ENCODE results near the gene C5orf34. TPM values are rescaled to one million over a fixed set of nuclear protein-coding genes. Genes with fewer than 3 reads are reported as not detected.
"Not testable (repeated sequence)": the region's sequence is repeated elsewhere in the genome, so short reads cannot be mapped to it uniquely, and the experiment has no call there.

The C5orf34 gene
- total RNA-seq, 4 donors from 2014 or later, result 0.42 to 2.1 (median 1.6) TPM

DNA sequence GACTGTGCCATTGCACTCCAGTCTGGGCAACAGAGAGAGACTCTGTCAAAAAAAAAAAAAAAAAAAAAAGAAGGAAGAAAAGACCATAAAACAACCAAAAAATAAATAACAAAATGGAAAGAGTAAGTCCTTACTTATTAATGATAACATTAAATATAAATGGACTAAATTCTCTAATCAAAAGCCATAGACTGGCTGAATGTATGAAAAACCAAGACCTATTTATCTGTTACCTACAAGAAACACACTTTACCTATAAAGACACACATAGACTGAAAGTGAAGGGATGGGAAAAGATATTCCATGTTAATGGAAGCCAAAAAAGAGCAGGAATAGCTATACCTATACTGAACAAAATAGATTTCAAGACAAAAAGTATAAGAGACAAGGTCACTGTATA is 47.8 kb downstream of the C5orf34 start:
- TF ChIP-seq, protein P1, sequence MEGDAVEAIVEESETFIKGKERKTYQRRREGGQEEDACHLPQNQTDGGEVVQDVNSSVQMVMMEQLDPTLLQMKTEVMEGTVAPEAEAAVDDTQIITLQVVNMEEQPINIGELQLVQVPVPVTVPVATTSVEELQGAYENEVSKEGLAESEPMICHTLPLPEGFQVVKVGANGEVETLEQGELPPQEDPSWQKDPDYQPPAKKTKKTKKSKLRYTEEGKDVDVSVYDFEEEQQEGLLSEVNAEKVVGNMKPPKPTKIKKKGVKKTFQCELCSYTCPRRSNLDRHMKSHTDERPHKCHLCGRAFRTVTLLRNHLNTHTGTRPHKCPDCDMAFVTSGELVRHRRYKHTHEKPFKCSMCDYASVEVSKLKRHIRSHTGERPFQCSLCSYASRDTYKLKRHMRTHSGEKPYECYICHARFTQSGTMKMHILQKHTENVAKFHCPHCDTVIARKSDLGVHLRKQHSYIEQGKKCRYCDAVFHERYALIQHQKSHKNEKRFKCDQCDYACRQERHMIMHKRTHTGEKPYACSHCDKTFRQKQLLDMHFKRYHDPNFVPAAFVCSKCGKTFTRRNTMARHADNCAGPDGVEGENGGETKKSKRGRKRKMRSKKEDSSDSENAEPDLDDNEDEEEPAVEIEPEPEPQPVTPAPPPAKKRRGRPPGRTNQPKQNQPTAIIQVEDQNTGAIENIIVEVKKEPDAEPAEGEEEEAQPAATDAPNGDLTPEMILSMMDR (IDR thresholded peaks at IDR 0.05), result no peak
- no peak for TF ChIP-seq POLR2A (IDR thresholded peaks at IDR 0.05)
- peaks cover 6 to 7% of the 10 kb centered on the region in 2 donors for H3K4me1 ChIP-seq
- H3K27ac ChIP-seq, result no peak overlapping the region
- no peaks in the 10 kb centered on the region for H3K27me3 ChIP-seq
- intact Hi-C loops (cut with DNase I), result no loop called here
- no peak for DNase-seq
- H3K4me3 ChIP-seq (replicated peaks in 1 of 3), result no peak overlapping the region
- no peaks in the 10 kb centered on the region for H3K9me3 ChIP-seq
- peaks cover 0 to 6% of the 10 kb centered on the region in 2 donors for H3K36me3 ChIP-seq

DNA sequence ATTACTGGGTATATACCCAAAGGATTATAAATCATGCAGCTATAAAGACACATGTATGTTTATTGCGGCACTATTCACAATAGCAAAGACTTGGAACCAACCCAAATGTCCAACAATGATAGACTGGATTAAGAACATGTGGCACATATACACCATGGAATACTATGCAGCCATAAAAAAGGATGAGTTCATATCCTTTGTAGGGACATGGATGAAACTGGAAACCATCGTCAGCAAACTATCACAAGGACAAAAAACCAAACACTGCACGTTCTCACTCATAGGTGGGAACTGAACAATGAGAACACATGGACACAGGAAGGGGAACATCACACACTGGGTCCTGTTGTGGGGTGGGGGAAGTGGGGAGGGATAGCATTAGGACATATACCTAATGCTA is 49.5 kb downstream of the C5orf34 start:
- peaks cover 12 to 18% of the 10 kb centered on the region in 2 donors for H3K4me1 ChIP-seq
- H3K36me3 ChIP-seq; H3K27me3 ChIP-seq; H3K27ac ChIP-seq; H3K9me3 ChIP-seq; H3K4me3 ChIP-seq (replicated peaks in 1 of 3); DNase-seq; intact Hi-C loops (cut with DNase I): not testable (repeated sequence)
- WGBS, 2 donors, result 96 to 97% methylated on average over 3 of the region's 3 CpGs

DNA sequence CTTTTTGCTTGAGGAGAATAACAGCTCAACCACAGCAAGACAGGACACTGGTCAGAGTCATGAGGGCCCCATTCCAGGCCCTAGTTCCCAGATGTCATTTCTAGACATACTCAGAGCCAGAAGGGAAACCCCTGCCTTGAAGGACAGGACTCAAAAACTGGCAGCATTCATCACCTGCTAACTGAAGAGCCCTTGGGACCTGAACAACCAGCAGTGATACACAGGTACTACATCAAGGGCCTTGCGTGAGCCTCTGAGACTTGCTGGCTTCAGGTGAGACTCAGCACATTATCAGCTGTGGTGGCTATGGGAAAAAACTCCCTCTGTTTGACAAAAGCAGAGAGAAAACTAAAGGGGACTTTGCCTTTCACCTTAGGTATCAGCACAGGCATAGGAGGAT is 53.9 kb downstream of the C5orf34 start:
- intact Hi-C loops (cut with DNase I), result no loop called here
- Histone ChIP-seq H3K4me1 (peaks cover 12 to 18% of the 10 kb centered on the region in 2 donors), H3K36me3 (no peaks in the 10 kb centered on the region), H3K9me3 (no peaks in the 10 kb centered on the region), H3K4me3 (replicated peaks in 1 of 3) (no peak overlapping the region), H3K27me3 (no peaks in the 10 kb centered on the region), H3K27ac (peak overlapping the region; percentile 39 to 76 (median 49))
- TF ChIP-seq, protein P1 (IDR thresholded peaks at IDR 0.05), result no peak
- no peak for TF ChIP-seq POLR2A (IDR thresholded peaks at IDR 0.05)
- DNase-seq, result peak; percentile 54 to 56
- WGBS, 2 donors, result 55 to 56% methylated on average over 1 of the region's 1 CpG

DNA sequence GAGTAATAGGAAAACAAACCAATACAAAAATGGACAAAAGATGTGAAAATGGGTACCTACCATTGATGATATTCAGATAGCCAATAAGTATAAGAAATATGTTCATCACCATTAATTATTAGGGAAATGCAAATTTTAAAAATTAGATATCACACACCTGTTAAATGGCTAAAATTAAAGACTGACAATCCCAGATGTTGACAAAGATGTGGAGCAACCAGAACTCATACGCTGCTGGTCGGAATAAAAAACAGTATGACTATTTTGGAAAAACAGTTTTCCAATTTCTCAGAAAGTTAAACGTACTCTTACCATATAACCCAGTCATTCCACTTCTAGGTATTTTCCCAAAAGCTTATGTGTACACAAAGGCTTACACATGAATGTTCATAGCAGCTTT is 58.4 kb downstream of the C5orf34 start:
- WGBS, 2 donors, result 94 to 95% methylated on average over 3 of the region's 3 CpGs
- Histone ChIP-seq H3K4me3 (replicated peaks in 1 of 3) (no peak overlapping the region), H3K27ac (no peak overlapping the region)

DNA sequence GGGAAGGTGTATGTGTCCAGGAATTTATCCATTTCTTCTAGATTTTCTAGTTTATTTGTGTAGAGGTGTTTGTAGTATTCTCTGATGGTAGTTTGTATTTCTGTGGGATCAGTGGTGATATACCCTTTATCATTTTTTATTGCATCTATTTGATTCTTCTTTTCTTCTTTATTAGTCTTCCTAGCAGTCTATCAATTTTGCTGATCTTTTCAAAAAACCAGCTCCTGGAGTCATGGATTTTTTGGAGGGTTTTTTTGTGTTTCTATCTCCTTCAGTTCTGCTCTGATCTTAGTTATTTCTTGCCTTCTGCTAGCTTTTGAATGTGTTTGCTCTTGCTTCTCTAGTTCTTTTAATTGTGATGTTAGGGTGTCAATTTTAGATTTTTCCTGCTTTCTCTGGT is 73.4 kb downstream of the C5orf34 start:
- H3K4me1 ChIP-seq; H3K9me3 ChIP-seq; intact Hi-C loops (cut with DNase I); H3K4me3 ChIP-seq (replicated peaks in 1 of 3); H3K27ac ChIP-seq; H3K27me3 ChIP-seq; DNase-seq: not testable (repeated sequence)
- peaks cover 0 to 15% of the 10 kb centered on the region in 2 donors for H3K36me3 ChIP-seq

More for the DNA sequence above, 58.4 kb downstream of the C5orf34 start:
- no peaks in the 10 kb centered on the region for H3K9me3 ChIP-seq
- intact Hi-C loops (cut with DNase I), result no loop called here
- peaks cover under 1 to 7% of the 10 kb centered on the region in 2 donors for H3K4me1 ChIP-seq
- TF ChIP-seq POLR2A (IDR thresholded peaks at IDR 0.05), result no peak
- TF ChIP-seq, protein P1 (IDR thresholded peaks at IDR 0.05), result no peak
- no peaks in the 10 kb centered on the region for H3K27me3 ChIP-seq
- DNase-seq, result no peak
- no peaks in the 10 kb centered on the region for H3K36me3 ChIP-seq

DNA sequence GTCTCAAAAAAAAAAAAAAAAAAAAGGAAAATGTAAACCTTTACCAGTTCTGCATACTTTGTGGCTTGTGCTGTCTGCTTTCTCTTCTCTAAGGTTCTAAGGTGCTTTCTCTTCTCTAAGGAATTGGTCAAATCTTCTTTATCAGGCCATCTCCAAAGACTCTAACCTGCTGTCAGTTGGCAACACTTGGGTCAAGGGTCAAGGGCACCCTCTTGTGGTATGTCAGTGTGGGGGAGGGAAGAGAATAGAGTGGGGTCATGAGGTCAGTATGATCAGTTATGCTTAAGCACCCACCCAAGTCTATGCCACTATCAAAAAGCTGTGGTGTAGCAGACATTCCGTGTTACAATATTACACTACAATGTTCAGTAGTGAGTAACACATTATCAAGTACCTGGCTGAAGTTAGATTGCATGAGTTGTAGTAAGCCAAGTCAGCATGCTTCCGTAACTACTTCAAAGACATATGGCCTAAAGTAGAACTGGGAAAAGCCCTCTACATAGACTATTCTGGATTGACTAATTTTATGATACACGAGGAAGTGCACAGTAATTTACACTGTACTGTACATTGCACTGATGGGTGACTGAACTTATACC is 77.8 kb downstream of the C5orf34 start:
- intact Hi-C loops (cut with DNase I), result no loop called here
- DNase-seq, result no peak
- WGBS, 2 donors, result 45% methylated on average over 3 of the region's 3 CpGs

More for the DNA sequence above, 77.8 kb downstream of the C5orf34 start:
- TF ChIP-seq, protein P1 (IDR thresholded peaks at IDR 0.05), result no peak
- Histone ChIP-seq H3K9me3 (no peaks in the 10 kb centered on the region), H3K4me1 (peaks cover 15 to 26% of the 10 kb centered on the region in 2 donors), H3K27ac (no peak overlapping the region), H3K36me3 (no peaks in the 10 kb centered on the region), H3K27me3 (no peaks in the 10 kb centered on the region), H3K4me3 (replicated peaks in 1 of 3) (no peak overlapping the region)

Other genes starting within 250 kb of the C5orf34 start
- 10 to 100 TPM; 33.5 to 58.7 (median 44.1) TPM for gene HMGCS1, start 201.7 kb downstream of the C5orf34 start, total RNA-seq
- gene CCL28, start 102.8 kb downstream of the C5orf34 start, total RNA-seq, result 10 to 100 TPM; 21.5 to 44.7 (median 32.7) TPM
- gene TMEM267, start 31.3 kb downstream of the C5orf34 start, total RNA-seq, result 10 to 100 TPM; 24.6 to 40.4 (median 29.2) TPM
- gene PAIP1, start 41.9 kb upstream of the C5orf34 start, total RNA-seq, result 100 to 1,000 TPM in 1 of 4 donors, 10 to 100 TPM in 3; 84.5 to 105 (median 98.5) TPM
- gene NNT, start 88.0 kb upstream of the C5orf34 start, total RNA-seq, result 100 to 1,000 TPM in 2 of 4 donors, 10 to 100 TPM in 2; 95.7 to 125 (median 104) TPM